ENCODE measurements around the gene ETFB. TPM values are rescaled to one million over a fixed set of nuclear protein-coding genes. Genes with fewer than 3 reads are reported as not detected.
A peak's percentile ranks its signal among the peaks of the same experiment; 100 is the strongest.

The ETFB gene
- total and polyA plus RNA-seq, 9 of the 15 experiments (the other 6 are each of a cell fraction or from before 2014, with no cell fraction given), result 18.1 to 143 (median 96.1) TPM

DNA sequence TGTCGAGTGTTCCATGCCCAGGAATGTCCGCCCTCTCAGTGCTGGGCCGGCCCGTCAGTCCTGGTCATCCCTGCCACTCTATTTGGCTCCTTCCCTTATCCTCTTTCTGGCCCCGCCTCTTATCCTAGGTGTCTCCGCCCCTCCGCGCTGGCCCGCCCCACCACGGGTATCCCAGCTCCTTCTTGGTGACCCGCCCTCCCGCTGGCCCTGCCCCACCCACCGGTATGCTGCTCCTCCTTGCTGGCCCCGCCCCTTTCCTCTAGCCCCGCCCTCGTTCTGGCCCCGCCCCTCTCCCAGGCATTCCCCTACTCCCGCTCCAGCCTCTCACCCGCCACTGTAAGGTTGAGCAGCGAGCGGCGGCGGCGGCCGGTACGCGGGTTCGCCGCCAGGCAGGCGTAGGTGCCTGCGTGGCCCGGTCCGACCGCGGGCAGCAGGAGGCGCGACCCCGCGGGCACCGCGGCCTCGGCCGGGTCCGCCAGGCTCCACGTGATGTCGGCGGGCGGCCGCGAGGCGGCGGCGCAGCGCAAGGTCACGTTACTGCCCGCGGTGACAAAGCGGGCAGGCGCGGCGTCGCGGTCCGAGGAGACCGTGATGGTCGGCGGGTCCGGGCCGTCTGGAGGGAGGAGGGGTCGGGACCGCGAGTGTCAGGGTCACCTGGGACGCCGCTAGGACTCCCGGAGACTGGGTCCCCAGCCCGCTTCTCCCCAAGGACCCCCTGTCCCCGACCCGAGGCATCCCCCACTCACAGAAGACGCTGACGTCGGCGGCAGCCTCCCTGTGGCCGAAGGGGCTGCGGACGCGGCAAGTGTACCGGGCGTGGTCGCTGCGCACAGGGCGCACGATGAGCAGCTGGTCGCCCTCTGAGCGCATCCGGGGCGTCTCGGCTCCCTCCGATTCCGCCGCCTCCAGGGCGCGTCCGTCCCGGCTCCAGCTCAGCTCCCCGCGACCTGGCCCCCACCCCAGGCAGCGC lies 26.2 kb downstream of the ETFB start (continued):
- TF ChIP-seq ZBTB40 (IDR thresholded peaks at IDR 0.05) (peak; percentile 54; the same call in 1 of the 2 replicates), ZBTB40 (CRISPR knock-in tag; IDR thresholded peaks at IDR 0.05) (no peak), HSF4 (CRISPR knock-in tag; IDR thresholded peaks at IDR 0.05; ENCODE audit: borderline replicate concordance) (peak; percentile 55; the same call in 1 of the 2 replicates), TCF3 (CRISPR knock-in tag; IDR thresholded peaks at IDR 0.05) (no peak), SUPT5H (IDR thresholded peaks at IDR 0.05) (peak; percentile 67), NFE2 (IDR thresholded peaks at IDR 0.05; ENCODE audit: low read depth) (no peak), FOXM1 (IDR thresholded peaks at IDR 0.05; ENCODE audit: low read depth) (no peak), FOXM1 (CRISPR knock-in tag; IDR thresholded peaks at IDR 0.05; ENCODE audit: low read depth) (0 out of 2 replicates have a peak, but pooled peaks have one; percentile 32), KLF6 (CRISPR knock-in tag; IDR thresholded peaks at IDR 0.05; ENCODE audit: borderline replicate concordance) (0 out of 2 replicates have a peak, but pooled peaks have one; percentile 19)
- TF ChIP-seq, protein P1, sequence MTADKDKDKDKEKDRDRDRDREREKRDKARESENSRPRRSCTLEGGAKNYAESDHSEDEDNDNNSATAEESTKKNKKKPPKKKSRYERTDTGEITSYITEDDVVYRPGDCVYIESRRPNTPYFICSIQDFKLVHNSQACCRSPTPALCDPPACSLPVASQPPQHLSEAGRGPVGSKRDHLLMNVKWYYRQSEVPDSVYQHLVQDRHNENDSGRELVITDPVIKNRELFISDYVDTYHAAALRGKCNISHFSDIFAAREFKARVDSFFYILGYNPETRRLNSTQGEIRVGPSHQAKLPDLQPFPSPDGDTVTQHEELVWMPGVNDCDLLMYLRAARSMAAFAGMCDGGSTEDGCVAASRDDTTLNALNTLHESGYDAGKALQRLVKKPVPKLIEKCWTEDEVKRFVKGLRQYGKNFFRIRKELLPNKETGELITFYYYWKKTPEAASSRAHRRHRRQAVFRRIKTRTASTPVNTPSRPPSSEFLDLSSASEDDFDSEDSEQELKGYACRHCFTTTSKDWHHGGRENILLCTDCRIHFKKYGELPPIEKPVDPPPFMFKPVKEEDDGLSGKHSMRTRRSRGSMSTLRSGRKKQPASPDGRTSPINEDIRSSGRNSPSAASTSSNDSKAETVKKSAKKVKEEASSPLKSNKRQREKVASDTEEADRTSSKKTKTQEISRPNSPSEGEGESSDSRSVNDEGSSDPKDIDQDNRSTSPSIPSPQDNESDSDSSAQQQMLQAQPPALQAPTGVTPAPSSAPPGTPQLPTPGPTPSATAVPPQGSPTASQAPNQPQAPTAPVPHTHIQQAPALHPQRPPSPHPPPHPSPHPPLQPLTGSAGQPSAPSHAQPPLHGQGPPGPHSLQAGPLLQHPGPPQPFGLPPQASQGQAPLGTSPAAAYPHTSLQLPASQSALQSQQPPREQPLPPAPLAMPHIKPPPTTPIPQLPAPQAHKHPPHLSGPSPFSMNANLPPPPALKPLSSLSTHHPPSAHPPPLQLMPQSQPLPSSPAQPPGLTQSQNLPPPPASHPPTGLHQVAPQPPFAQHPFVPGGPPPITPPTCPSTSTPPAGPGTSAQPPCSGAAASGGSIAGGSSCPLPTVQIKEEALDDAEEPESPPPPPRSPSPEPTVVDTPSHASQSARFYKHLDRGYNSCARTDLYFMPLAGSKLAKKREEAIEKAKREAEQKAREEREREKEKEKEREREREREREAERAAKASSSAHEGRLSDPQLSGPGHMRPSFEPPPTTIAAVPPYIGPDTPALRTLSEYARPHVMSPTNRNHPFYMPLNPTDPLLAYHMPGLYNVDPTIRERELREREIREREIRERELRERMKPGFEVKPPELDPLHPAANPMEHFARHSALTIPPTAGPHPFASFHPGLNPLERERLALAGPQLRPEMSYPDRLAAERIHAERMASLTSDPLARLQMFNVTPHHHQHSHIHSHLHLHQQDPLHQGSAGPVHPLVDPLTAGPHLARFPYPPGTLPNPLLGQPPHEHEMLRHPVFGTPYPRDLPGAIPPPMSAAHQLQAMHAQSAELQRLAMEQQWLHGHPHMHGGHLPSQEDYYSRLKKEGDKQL (CRISPR knock-in tag; IDR thresholded peaks at IDR 0.05; ENCODE audit: borderline replicate concordance), result peak; percentile 84; the same call in 1 of the 2 replicates

Data from K562 (cell line).